Keratinocyte (primary cell): ENCODE data around the gene SAMM50.

Experiments
- CTCF ChIP-seq, 3 experiments: IDR thresholded peaks in 1 of 3; conservative IDR thresholded peaks in 1 of 3; optimal IDR thresholded peaks in 1 of 3; 2 replicates in 2 of 3; 3 replicates in 1 of 3; pipeline versions ENCODE3 to v1.5.1; 2011; ENCODE audit warnings: low read length in 3 of 3, mild to moderate bottlenecking in 3 of 3, moderate library complexity in 2 of 3, control low read depth in 1 of 3, inconsistent platforms in 1 of 3; ENCODE audit not compliant: insufficient read depth in 2 of 3; ENCODE audit errors: extremely low read depth in 1 of 3
- EZH2 ChIP-seq: IDR thresholded peaks from one replicate; pipeline ENCODE4 v1.6.1; 2012; ENCODE audit warnings: inconsistent platforms, mild to moderate bottlenecking, low read length, moderate library complexity

- no peak for TF ChIP-seq CTCF (optimal IDR thresholded peaks at IDR 0.05 in 1 of 3, IDR thresholded peaks at IDR 0.05 in 1 of 3, conservative IDR thresholded peaks at IDR 0.05 in 1 of 3; ENCODE audit: extremely low read depth in 1 of 3, insufficient read depth in 2 of 3, low read length in 3 of 3)
- TF ChIP-seq EZH2 = no peak
These were observed 39.9 kb downstream of the SAMM50 start for GRCh38 chr22:43995057-43995685.
